GM21737 (cell line): ENCODE results near the gene RAB3GAP1.
"Not testable (repeated sequence)": the region's sequence is repeated elsewhere in the genome, so short reads cannot be mapped to it uniquely, and the experiment has no call there.

Experiments
- ATAC-seq: cut with Tn5 transposase; IDR thresholded peaks from one replicate; pipeline ENCODE4 v1.9.1; 2021; ENCODE audit warnings: mild to moderate bottlenecking, moderate library complexity; ENCODE audit not compliant: unreplicated experiment

The RAB3GAP1 gene

GRCh38 chr2:135099802-135100483 is 47.9 kb downstream of the RAB3GAP1 start:
- ATAC-seq: no peak

- no peak for ATAC-seq
Observed at GRCh38 chr2:135103843-135104242, 51.8 kb downstream of the RAB3GAP1 start.

GRCh38 chr2:135105513-135106316 is 53.6 kb downstream of the RAB3GAP1 start:
- not testable (repeated sequence) for ATAC-seq

GRCh38 chr2:135113322-135113721 is 61.2 kb downstream of the RAB3GAP1 start:
- ATAC-seq: no peak

GRCh38 chr2:135119582-135119981 is 67.5 kb downstream of the RAB3GAP1 start:
- ATAC-seq: no peak

GRCh38 chr2:135121016-135121657 is 69.0 kb downstream of the RAB3GAP1 start:
- ATAC-seq: no peak

- ATAC-seq: not testable (repeated sequence)
Observed at GRCh38 chr2:135121658-135122039, 69.6 kb downstream of the RAB3GAP1 start.

- ATAC-seq: no peak
Observed at GRCh38 chr2:135124924-135125886, 73.1 kb downstream of the RAB3GAP1 start.

- ATAC-seq: no peak
Observed at GRCh38 chr2:135125940-135126339, 73.8 kb downstream of the RAB3GAP1 start.

- ATAC-seq: no peak
Observed at GRCh38 chr2:135130751-135131150, 78.7 kb downstream of the RAB3GAP1 start.

- ATAC-seq: no peak
Observed at GRCh38 chr2:135132314-135132713, 80.2 kb downstream of the RAB3GAP1 start.

- no peak for ATAC-seq
Observed at GRCh38 chr2:135140606-135141005, 88.5 kb downstream of the RAB3GAP1 start.

- ATAC-seq: no peak
Observed at GRCh38 chr2:135142323-135142722, 90.2 kb downstream of the RAB3GAP1 start.

GRCh38 chr2:135144343-135144742 is 92.3 kb downstream of the RAB3GAP1 start:
- no peak for ATAC-seq

GRCh38 chr2:135149251-135149650 is 97.2 kb downstream of the RAB3GAP1 start:
- ATAC-seq: no peak

- ATAC-seq: no peak
Observed at GRCh38 chr2:135150725-135151124, 98.6 kb downstream of the RAB3GAP1 start.

GRCh38 chr2:135151615-135152014 is 99.5 kb downstream of the RAB3GAP1 start:
- no peak for ATAC-seq

GRCh38 chr2:135152361-135152760 is 100.3 kb downstream of the RAB3GAP1 start:
- no peak for ATAC-seq

- no peak for ATAC-seq
Observed at GRCh38 chr2:135154962-135155361, 102.9 kb downstream of the RAB3GAP1 start.

- no peak for ATAC-seq
Observed at GRCh38 chr2:135157856-135158255, 105.8 kb downstream of the RAB3GAP1 start.

- no peak for ATAC-seq
Observed at GRCh38 chr2:135159191-135159590, 107.1 kb downstream of the RAB3GAP1 start.
